Tibial nerve (tissue), 4 donors: ENCODE results near the gene FANCI.

Experiments
- EP300 ChIP-seq, 2 donors: sonication (generic); formaldehyde crosslinking; IDR thresholded peaks; one replicate each; pipeline ENCODE4 v1.6.1; 2017; ENCODE audit warnings: antibody characterized with exemption in 2 of 2, mild to moderate bottlenecking in 1 of 2
- POLR2A ChIP-seq, 2 donors: fragments of 450-650 bp; IDR thresholded peaks; one replicate each; pipeline ENCODE4 v1.6.1; 2017; ENCODE audit warnings: antibody characterized with exemption in 2 of 2, mild to moderate bottlenecking in 2 of 2, moderate library complexity in 2 of 2
- TF ChIP-seq, protein P1 (sequence below), 5 experiments: fragments of 200-600 bp in 3 of 5; fragments of 450-650 bp in 2 of 5; sonication (generic) in 3 of 5; IDR thresholded peaks; one replicate each; pipeline ENCODE4 v1.5.1; 2016 to 2019; ENCODE audit warnings: antibody characterized with exemption in 5 of 5, mild to moderate bottlenecking in 3 of 5, moderate library complexity in 2 of 5

GRCh38 chr15:89211678-89212170 is 32.1 kb upstream of the FANCI start:
- TF ChIP-seq, protein P1, sequence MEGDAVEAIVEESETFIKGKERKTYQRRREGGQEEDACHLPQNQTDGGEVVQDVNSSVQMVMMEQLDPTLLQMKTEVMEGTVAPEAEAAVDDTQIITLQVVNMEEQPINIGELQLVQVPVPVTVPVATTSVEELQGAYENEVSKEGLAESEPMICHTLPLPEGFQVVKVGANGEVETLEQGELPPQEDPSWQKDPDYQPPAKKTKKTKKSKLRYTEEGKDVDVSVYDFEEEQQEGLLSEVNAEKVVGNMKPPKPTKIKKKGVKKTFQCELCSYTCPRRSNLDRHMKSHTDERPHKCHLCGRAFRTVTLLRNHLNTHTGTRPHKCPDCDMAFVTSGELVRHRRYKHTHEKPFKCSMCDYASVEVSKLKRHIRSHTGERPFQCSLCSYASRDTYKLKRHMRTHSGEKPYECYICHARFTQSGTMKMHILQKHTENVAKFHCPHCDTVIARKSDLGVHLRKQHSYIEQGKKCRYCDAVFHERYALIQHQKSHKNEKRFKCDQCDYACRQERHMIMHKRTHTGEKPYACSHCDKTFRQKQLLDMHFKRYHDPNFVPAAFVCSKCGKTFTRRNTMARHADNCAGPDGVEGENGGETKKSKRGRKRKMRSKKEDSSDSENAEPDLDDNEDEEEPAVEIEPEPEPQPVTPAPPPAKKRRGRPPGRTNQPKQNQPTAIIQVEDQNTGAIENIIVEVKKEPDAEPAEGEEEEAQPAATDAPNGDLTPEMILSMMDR (IDR thresholded peaks at IDR 0.05): no peak
- TF ChIP-seq EP300 (IDR thresholded peaks at IDR 0.05): no peak
- no peak for TF ChIP-seq POLR2A (IDR thresholded peaks at IDR 0.05)
